Colonic mucosa (tissue), 4 donors: Measurements from ENCODE around the gene ZAR1. TPM values are rescaled to one million over a fixed set of nuclear protein-coding genes. Genes with fewer than 3 reads are reported as not detected.

Source experiments
- DNase-seq: peaks from one replicate; pipeline ENCODE4 v3.0.0-alpha.2; 2020
- H3K27ac ChIP-seq: fragments of 200-600 bp; one replicate; pipeline ENCODE4 v1.8.0; 2021
- H3K27me3 ChIP-seq: fragments of 200-600 bp; one replicate; pipeline ENCODE4 v1.8.0; 2021
- H3K36me3 ChIP-seq: fragments of 200-600 bp; one replicate; pipeline ENCODE4 v1.8.0; 2021
- H3K4me1 ChIP-seq: fragments of 200-600 bp; one replicate; pipeline ENCODE4 v1.8.0; 2021; ENCODE audit warnings: mild to moderate bottlenecking
- H3K4me3 ChIP-seq: fragments of 200-600 bp; one replicate; pipeline ENCODE4 v1.8.0; 2021
- H3K9ac ChIP-seq, 2 donors: one replicate each; pipeline ENCODE4 v1.7.0; 2013; ENCODE audit warnings: control low read depth in 2 of 2, low read depth in 2 of 2, low read length in 2 of 2
- H3K9me3 ChIP-seq: fragments of 200-600 bp; one replicate; pipeline ENCODE4 v1.8.0; 2021
- CTCF ChIP-seq: fragments of 200-600 bp; IDR thresholded peaks from one replicate; pipeline ENCODE4 v1.8.0; 2022; ENCODE audit warnings: antibody characterized with exemption, mild to moderate bottlenecking
- intact Hi-C: fragments of 100-400 bp; cut with DNase I; formaldehyde crosslinking; loops from one replicate; pipeline ENCODE4 v1.14.1; 2022
- total RNA-seq, 2 donors: library from RNA; stranded (reverse); fragmentation: NEBNext Ultra II Directional in 1 of 2; extraction: Animal tissue kit (Norgen Biotek cat#: 25700) in 1 of 2; gene quantifications; one replicate each; pipeline ENCODE4 v1.2.1, GENCODE V29; 2021
- donor health status: healthy.
- donor health status: DM: no; HTN: no; CAD: no.
- donor health status: DM: no; HTN: no; CAD: no.

The ZAR1 gene
- total RNA-seq, 2 donors from 2014 or later = not detected

- no peak for DNase-seq
- no peak overlapping the region for H3K4me3 ChIP-seq
- no peaks in the 10 kb centered on the region for H3K36me3 ChIP-seq
- H3K27me3 ChIP-seq = no peaks in the 10 kb centered on the region
- no peak for TF ChIP-seq CTCF
- intact Hi-C loops = loop anchor here (10.0 kb wide), 1 partner anchor 166 kb away; no protein-coding TSS in a partner anchor
- H3K9me3 ChIP-seq = no peaks in the 10 kb centered on the region
- H3K9ac ChIP-seq = no peak overlapping the region
- no peaks in the 10 kb centered on the region for H3K4me1 ChIP-seq
- no peak overlapping the region for H3K27ac ChIP-seq
Observed at GRCh38 chr4:48470570-48470969, 19.5 kb upstream of the ZAR1 start.

GRCh38 chr4:48472794-48473193 is 17.3 kb upstream of the ZAR1 start:
- Histone ChIP-seq H3K9me3 (no peaks in the 10 kb centered on the region), H3K36me3 (no peaks in the 10 kb centered on the region), H3K27ac (no peak overlapping the region), H3K9ac (no peak overlapping the region), H3K4me3 (no peak overlapping the region), H3K27me3 (no peaks in the 10 kb centered on the region), H3K4me1 (no peaks in the 10 kb centered on the region)
- no peak for TF ChIP-seq CTCF
- DNase-seq = no peak
- intact Hi-C loops = loop anchor here (10.0 kb wide), 1 partner anchor 168 kb away; no protein-coding TSS in a partner anchor

- intact Hi-C loops = loop anchor here (10.0 kb wide), 1 partner anchor 171 kb away; no protein-coding TSS in a partner anchor
- TF ChIP-seq CTCF = no peak
- H3K36me3 ChIP-seq = no peaks in the 10 kb centered on the region
Observed at GRCh38 chr4:48475770-48476169, 14.3 kb upstream of the ZAR1 start.

GRCh38 chr4:48478273-48478672 is 11.8 kb upstream of the ZAR1 start:
- no peak for TF ChIP-seq CTCF
- Histone ChIP-seq H3K36me3 (no peaks in the 10 kb centered on the region), H3K27me3 (peaks cover 5% of the 10 kb centered on the region), H3K9me3 (no peaks in the 10 kb centered on the region), H3K27ac (no peak overlapping the region), H3K4me1 (no peaks in the 10 kb centered on the region), H3K4me3 (no peak overlapping the region), H3K9ac (no peak overlapping the region)
- no peak for DNase-seq
- intact Hi-C loops = loop anchor here (10.0 kb wide), 1 partner anchor 173 kb away; no protein-coding TSS in a partner anchor

More at GRCh38 chr4:48475770-48476169, 14.3 kb upstream of the ZAR1 start:
- Histone ChIP-seq H3K27ac (no peak overlapping the region), H3K27me3 (no peaks in the 10 kb centered on the region), H3K4me3 (no peak overlapping the region), H3K9ac (no peak overlapping the region), H3K4me1 (no peaks in the 10 kb centered on the region), H3K9me3 (no peaks in the 10 kb centered on the region)
- DNase-seq = no peak

GRCh38 chr4:48481581-48481980 is 8.5 kb upstream of the ZAR1 start:
- H3K36me3 ChIP-seq = no peaks in the 10 kb centered on the region
- no peaks in the 10 kb centered on the region for H3K4me1 ChIP-seq
- no peak overlapping the region for H3K27ac ChIP-seq
- intact Hi-C loops = no loop called here
- no peak for TF ChIP-seq CTCF
- peaks cover 35% of the 10 kb centered on the region for H3K27me3 ChIP-seq
- H3K9ac ChIP-seq = no peak overlapping the region
- H3K4me3 ChIP-seq = no peak overlapping the region
- H3K9me3 ChIP-seq = no peaks in the 10 kb centered on the region
- DNase-seq = no peak
